Measurements from ENCODE around the gene TMEM87A.

TMEM87A gene

DNA sequence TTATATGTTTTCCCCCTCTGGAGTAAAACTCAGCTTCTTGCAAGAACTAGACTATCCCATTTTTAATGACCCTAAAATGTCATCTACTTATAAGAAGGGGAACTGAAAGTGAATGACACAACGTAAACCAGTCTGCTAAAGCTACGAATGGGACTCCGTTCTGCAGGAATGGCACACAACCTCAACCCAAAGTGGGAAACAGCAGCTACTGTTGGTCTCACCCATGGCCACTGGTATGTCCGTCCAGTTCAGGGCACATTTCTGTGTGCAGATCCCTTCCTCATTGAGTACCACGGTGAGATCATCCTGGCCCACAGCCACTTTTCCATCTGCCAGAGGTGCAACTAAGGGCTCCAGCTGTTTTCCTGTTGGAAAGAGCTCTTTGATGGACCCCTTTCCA lies 88.9 kb downstream of the TMEM87A start:
- no peaks in the 10 kb centered on the region for H3K9me3 ChIP-seq (ENCODE audit: insufficient read depth, low read length)
- H2AFZ ChIP-seq (ENCODE audit: low read depth, low read length, severe bottlenecking) = no peak overlapping the region
- H3F3A ChIP-seq (ENCODE audit: insufficient read depth) = no peaks in the 10 kb centered on the region
- no peaks in the 10 kb centered on the region for H4K20me1 ChIP-seq (ENCODE audit: low read depth, low read length)
- no peak for TF ChIP-seq EZH2phosphoT487 (conservative IDR thresholded peaks at IDR 0.05; ENCODE audit: low read length)
- TF ChIP-seq, protein P1, sequence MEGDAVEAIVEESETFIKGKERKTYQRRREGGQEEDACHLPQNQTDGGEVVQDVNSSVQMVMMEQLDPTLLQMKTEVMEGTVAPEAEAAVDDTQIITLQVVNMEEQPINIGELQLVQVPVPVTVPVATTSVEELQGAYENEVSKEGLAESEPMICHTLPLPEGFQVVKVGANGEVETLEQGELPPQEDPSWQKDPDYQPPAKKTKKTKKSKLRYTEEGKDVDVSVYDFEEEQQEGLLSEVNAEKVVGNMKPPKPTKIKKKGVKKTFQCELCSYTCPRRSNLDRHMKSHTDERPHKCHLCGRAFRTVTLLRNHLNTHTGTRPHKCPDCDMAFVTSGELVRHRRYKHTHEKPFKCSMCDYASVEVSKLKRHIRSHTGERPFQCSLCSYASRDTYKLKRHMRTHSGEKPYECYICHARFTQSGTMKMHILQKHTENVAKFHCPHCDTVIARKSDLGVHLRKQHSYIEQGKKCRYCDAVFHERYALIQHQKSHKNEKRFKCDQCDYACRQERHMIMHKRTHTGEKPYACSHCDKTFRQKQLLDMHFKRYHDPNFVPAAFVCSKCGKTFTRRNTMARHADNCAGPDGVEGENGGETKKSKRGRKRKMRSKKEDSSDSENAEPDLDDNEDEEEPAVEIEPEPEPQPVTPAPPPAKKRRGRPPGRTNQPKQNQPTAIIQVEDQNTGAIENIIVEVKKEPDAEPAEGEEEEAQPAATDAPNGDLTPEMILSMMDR (IDR thresholded peaks at IDR 0.05; ENCODE audit: insufficient read depth, low read length, poor library complexity, severe bottlenecking) = no peak
- no peak overlapping the region for H3K4me3 ChIP-seq (ENCODE audit: insufficient read depth, low read length, poor library complexity, severe bottlenecking)
- no peak overlapping the region for H3K4me2 ChIP-seq (ENCODE audit: low read depth, low read length, poor library complexity, severe bottlenecking)
- H3K27me3 ChIP-seq (ENCODE audit: low read length) = no peaks in the 10 kb centered on the region
- H3K36me3 ChIP-seq (ENCODE audit: low read length) = peaks cover 11% of the 10 kb centered on the region
- no peaks in the 10 kb centered on the region for H3K9me2 ChIP-seq (replicated peaks; ENCODE audit: insufficient read depth, low read length)
- no peak overlapping the region for H3K27ac ChIP-seq (ENCODE audit: low read depth, low read length)
- H3K9ac ChIP-seq (ENCODE audit: low read length) = no peak overlapping the region
- H3K79me2 ChIP-seq (ENCODE audit: insufficient read depth, low read length) = no peaks in the 10 kb centered on the region

DNA sequence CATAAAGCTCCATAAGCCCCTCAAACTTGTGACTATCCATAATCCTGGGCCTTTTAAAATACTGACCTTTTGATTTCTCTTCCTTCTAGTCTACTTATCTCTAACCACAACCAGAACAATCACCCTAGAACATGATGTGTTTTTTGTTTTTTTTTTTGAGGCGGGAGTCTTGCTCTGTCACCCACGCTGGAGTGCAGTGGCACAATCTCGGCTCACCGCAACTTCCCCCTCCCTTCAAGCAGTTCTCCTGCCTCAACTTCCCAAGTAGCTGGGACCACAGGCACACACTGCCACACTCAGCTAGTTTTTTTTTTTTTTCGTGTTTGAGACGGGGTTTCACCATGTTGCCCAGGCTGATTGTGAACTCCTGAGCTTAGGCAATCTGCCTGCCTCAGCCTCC lies 90.3 kb downstream of the TMEM87A start:
- Histone ChIP-seq H3K4me2 (ENCODE audit: low read depth, low read length, poor library complexity, severe bottlenecking) (no peak overlapping the region), H3K9me2 (replicated peaks; ENCODE audit: insufficient read depth, low read length) (no peaks in the 10 kb centered on the region), H4K20me1 (ENCODE audit: low read depth, low read length) (no peaks in the 10 kb centered on the region), H3K36me3 (ENCODE audit: low read length) (peaks cover 14% of the 10 kb centered on the region), H3K4me3 (ENCODE audit: insufficient read depth, low read length, poor library complexity, severe bottlenecking) (no peak overlapping the region), H3K9ac (ENCODE audit: low read length) (no peak overlapping the region), H3F3A (ENCODE audit: insufficient read depth) (no peaks in the 10 kb centered on the region), H3K27me3 (ENCODE audit: low read length) (no peaks in the 10 kb centered on the region), H2AFZ (ENCODE audit: low read depth, low read length, severe bottlenecking) (no peak overlapping the region), H3K9me3 (ENCODE audit: insufficient read depth, low read length) (no peaks in the 10 kb centered on the region), H3K27ac (ENCODE audit: low read depth, low read length) (no peak overlapping the region), H3K79me2 (ENCODE audit: insufficient read depth, low read length) (no peaks in the 10 kb centered on the region)
- no peak for TF ChIP-seq EZH2phosphoT487 (conservative IDR thresholded peaks at IDR 0.05; ENCODE audit: low read length)
- TF ChIP-seq, protein P1 (IDR thresholded peaks at IDR 0.05; ENCODE audit: insufficient read depth, low read length, poor library complexity, severe bottlenecking) = no peak

DNA sequence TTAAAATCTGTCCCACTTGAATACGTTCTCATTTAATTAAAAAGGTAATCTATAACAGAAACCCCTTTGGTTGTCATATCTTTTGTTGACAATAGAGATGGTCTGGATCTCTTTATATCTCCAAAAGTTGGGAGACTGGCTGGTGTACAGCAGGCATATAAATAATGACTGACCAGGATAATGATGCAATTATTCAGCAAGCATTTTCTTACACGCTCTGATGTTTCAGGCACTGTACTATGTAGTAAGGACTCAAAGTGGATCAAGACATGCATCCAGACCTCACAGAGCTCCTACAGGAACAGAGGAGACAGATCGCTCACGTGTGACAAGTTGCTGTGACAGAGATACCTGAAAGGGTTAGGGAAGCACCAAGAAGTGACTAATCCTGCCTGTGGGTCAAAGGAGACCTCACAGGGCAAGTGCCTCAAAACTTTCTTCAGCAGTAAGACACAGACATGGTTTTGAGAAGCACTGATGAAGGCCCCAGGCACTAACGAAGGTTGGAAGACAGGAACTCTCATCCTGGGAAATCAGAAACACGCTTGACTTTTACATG lies 90.8 kb downstream of the TMEM87A start:
- Histone ChIP-seq H3K27ac (ENCODE audit: low read depth, low read length) (no peak overlapping the region), H3K36me3 (ENCODE audit: low read length) (peaks cover 14% of the 10 kb centered on the region), H3K4me2 (ENCODE audit: low read depth, low read length, poor library complexity, severe bottlenecking) (no peak overlapping the region), H4K20me1 (ENCODE audit: low read depth, low read length) (no peaks in the 10 kb centered on the region), H3K9me2 (replicated peaks; ENCODE audit: insufficient read depth, low read length) (no peaks in the 10 kb centered on the region), H3K79me2 (ENCODE audit: insufficient read depth, low read length) (no peaks in the 10 kb centered on the region), H2AFZ (ENCODE audit: low read depth, low read length, severe bottlenecking) (no peak overlapping the region), H3F3A (ENCODE audit: insufficient read depth) (no peaks in the 10 kb centered on the region), H3K9me3 (ENCODE audit: insufficient read depth, low read length) (no peaks in the 10 kb centered on the region), H3K4me3 (ENCODE audit: insufficient read depth, low read length, poor library complexity, severe bottlenecking) (no peak overlapping the region), H3K27me3 (ENCODE audit: low read length) (no peaks in the 10 kb centered on the region), H3K9ac (ENCODE audit: low read length) (no peak overlapping the region)
- TF ChIP-seq, protein P1 (IDR thresholded peaks at IDR 0.05; ENCODE audit: insufficient read depth, low read length, poor library complexity, severe bottlenecking) = no peak
- TF ChIP-seq EZH2phosphoT487 (conservative IDR thresholded peaks at IDR 0.05; ENCODE audit: low read length) = no peak
